Activated CD8-positive, alpha-beta T cell treated with anti-CD3 and anti-CD28 coated beads for 36 hours (primary cell): ENCODE results near the gene MOB3B. TPM values are rescaled to one million over a fixed set of nuclear protein-coding genes. Genes with fewer than 3 reads are reported as not detected.

Experiments used
- ATAC-seq: fragments of 200-7000 bp; cut with Tn5 transposase; one replicate; pipeline ENCODE4 v1.10.0; 2021; ENCODE audit warnings: mild to moderate bottlenecking, moderate library complexity
- CTCF ChIA-PET: fragments of 350-600 bp; sonication (Branson Sonifier 250); formaldehyde crosslinking; loops from one replicate; lab custom pipeline; 2021; ENCODE audit warnings: antibody characterized with exemption; lab: Charles Lee
- POLR2A ChIA-PET: fragments of 350-600 bp; sonication (Branson Sonifier 250); formaldehyde crosslinking; loops from one replicate; lab custom pipeline; 2021; ENCODE audit warnings: antibody characterized with exemption; lab: Charles Lee
- DNase-seq: peaks from one replicate; pipeline ENCODE4 v3.0.0-alpha.2; 2020
- H3K27ac Mint-ChIP-seq: one replicate; pipeline ENCODE4 v1.8.0; 2021; ENCODE audit warnings: mild to moderate bottlenecking, mixed read lengths
- H3K27me3 Mint-ChIP-seq: one replicate; pipeline ENCODE4 v1.8.0; 2021; ENCODE audit warnings: mixed read lengths
- H3K36me3 Mint-ChIP-seq: one replicate; pipeline ENCODE4 v1.8.0; 2021; ENCODE audit warnings: low read depth, mixed read lengths
- H3K4me1 Mint-ChIP-seq: one replicate; pipeline ENCODE4 v1.8.0; 2021; ENCODE audit warnings: low read depth, mixed read lengths
- H3K4me3 Mint-ChIP-seq: one replicate; pipeline ENCODE4 v1.8.0; 2021; ENCODE audit warnings: mild to moderate bottlenecking, moderate library complexity, mixed read lengths
- H3K9me3 Mint-ChIP-seq: one replicate; pipeline ENCODE4 v1.8.0; 2021; ENCODE audit warnings: mixed read lengths
- CTCF ChIP-seq: fragments of 200-600 bp; IDR thresholded peaks from one replicate; pipeline ENCODE4 v1.8.0; 2022; ENCODE audit warnings: antibody characterized with exemption, mild to moderate bottlenecking
- intact Hi-C: fragments of 100-400 bp; cut with micrococcal nuclease; formaldehyde crosslinking; loops from one replicate; pipeline ENCODE4 v1.10.0; 2022
- total RNA-seq, 2 experiments: library from RNA; stranded (reverse); gene quantifications; one replicate each; pipeline ENCODE4 v1.2.3, GENCODE V29; 2021

MOB3B gene
- total RNA-seq, 2 experiments from 2014 or later: 0.47 to 0.67 TPM

GRCh38 chr9:27379311-27380251 is 150.0 kb downstream of the MOB3B start:
- H3K4me1 Mint-ChIP-seq: peaks cover 5% of the 10 kb centered on the region
- H3K27me3 Mint-ChIP-seq: no peaks in the 10 kb centered on the region
- H3K4me3 Mint-ChIP-seq: no peak overlapping the region
- no peaks in the 10 kb centered on the region for H3K9me3 Mint-ChIP-seq
- DNase-seq (peak; percentile 68), ATAC-seq (peak; percentile 94)
- ChIA-PET POLR2A (no interaction called here), CTCF (interaction anchor here (1.4 kb wide), 1 partner anchor 46 kb away, joined by 4 read pairs; no protein-coding TSS in a partner anchor)
- no peak for TF ChIP-seq CTCF
- no peaks in the 10 kb centered on the region for H3K36me3 Mint-ChIP-seq
- H3K27ac Mint-ChIP-seq: no peak overlapping the region
- intact Hi-C loops: no loop called here

- intact Hi-C loops: no loop called here
- ChIA-PET CTCF (no interaction called here), POLR2A (no interaction called here)
- ATAC-seq: no peak
- Mint-ChIP-seq H3K36me3 (no peaks in the 10 kb centered on the region), H3K27me3 (no peaks in the 10 kb centered on the region), H3K4me1 (peaks cover 5% of the 10 kb centered on the region), H3K27ac (no peak overlapping the region), H3K4me3 (no peak overlapping the region), H3K9me3 (no peaks in the 10 kb centered on the region)
- no peak for TF ChIP-seq CTCF
- DNase-seq: no peak
Measured at GRCh38 chr9:27377811-27378456, 151.7 kb downstream of the MOB3B start.

- no peak for TF ChIP-seq CTCF
- Mint-ChIP-seq H3K27ac (no peak overlapping the region), H3K36me3 (no peaks in the 10 kb centered on the region), H3K4me1 (peaks cover 5% of the 10 kb centered on the region), H3K9me3 (no peaks in the 10 kb centered on the region), H3K27me3 (no peaks in the 10 kb centered on the region), H3K4me3 (no peak overlapping the region)
- ATAC-seq (no peak), DNase-seq (no peak)
- intact Hi-C loops: no loop called here
- CTCF ChIA-PET: no interaction called here
- POLR2A ChIA-PET: no interaction called here
Measured at GRCh38 chr9:27377147-27377807, 152.3 kb downstream of the MOB3B start.

- TF ChIP-seq CTCF: no peak
- H3K27ac Mint-ChIP-seq: no peak overlapping the region
- CTCF ChIA-PET: no interaction called here
- H3K9me3 Mint-ChIP-seq: no peaks in the 10 kb centered on the region
- no peak for DNase-seq
- H3K4me3 Mint-ChIP-seq: no peak overlapping the region
- POLR2A ChIA-PET: no interaction called here
- peaks cover 3% of the 10 kb centered on the region for H3K27me3 Mint-ChIP-seq
- ATAC-seq: no peak
- intact Hi-C loops: no loop called here
- H3K36me3 Mint-ChIP-seq: no peaks in the 10 kb centered on the region
- H3K4me1 Mint-ChIP-seq: no peaks in the 10 kb centered on the region
Measured at GRCh38 chr9:27373851-27374250, 155.8 kb downstream of the MOB3B start.
